ENCODE data around the gene NOC3L. TPM values are rescaled to one million over a fixed set of nuclear protein-coding genes. Genes with fewer than 3 reads are reported as not detected.

Gene NOC3L
- total and polyA plus RNA-seq, 12 donors = 3.7 to 9.3 (median 7.8) TPM

GRCh38 chr10:94324609-94325233 lies 38.0 kb downstream of the NOC3L start:
- H3K4me3 ChIP-seq = no peak overlapping the region
- intact Hi-C loops (cut with DNase I) = loop anchor here in 4 of 10 donors (5.0 to 10.0 kb wide), 4 partner anchors 247 to 510 kb away; no protein-coding TSS in a partner anchor
- WGBS, 2 donors = 94 to 95% methylated on average over 7 of the region's 7 CpGs
- H3K27ac ChIP-seq = no peak overlapping the region
- no peaks in the 10 kb centered on the region for H3K9me3 ChIP-seq
- TF ChIP-seq CTCF (IDR thresholded peaks at IDR 0.05) = no peak
- H3K4me1 ChIP-seq = no peaks in the 10 kb centered on the region
- no peak for DNase-seq
- H3K27me3 ChIP-seq = no peaks in the 10 kb centered on the region
- H3K36me3 ChIP-seq = peaks cover 0 to 90% (median 23%) of the 10 kb centered on the region in 9 donors
- ATAC-seq = no peak

GRCh38 chr10:94320285-94320914 lies 42.3 kb downstream of the NOC3L start:
- peaks cover 0 to 66% (median 23%) of the 10 kb centered on the region in 9 donors for H3K36me3 ChIP-seq
- peaks cover 0 to 17% (median 0%) of the 10 kb centered on the region in 9 donors for H3K4me1 ChIP-seq
- H3K9me3 ChIP-seq = no peaks in the 10 kb centered on the region
- TF ChIP-seq CTCF (IDR thresholded peaks at IDR 0.05) = peak; percentile 83 to 93 (median 86)
- intact Hi-C loops (cut with DNase I) = loop anchor here in 7 of 10 donors (1.0 to 10.0 kb wide), 7 partner anchors 243 to 506 kb away; no protein-coding TSS in a partner anchor
- ATAC-seq (peak in 3 of 8 donors; percentile 43 to 59 (median 47)), DNase-seq (peak; percentile 48 to 69)
- no peak overlapping the region for H3K4me3 ChIP-seq
- no peak overlapping the region for H3K27ac ChIP-seq
- no peaks in the 10 kb centered on the region for H3K27me3 ChIP-seq
- WGBS, 2 donors = 14 to 18% methylated on average over 2 of the region's 2 CpGs

- no peak overlapping the region for H3K4me3 ChIP-seq
- intact Hi-C loops (cut with DNase I) = loop anchor here in 6 of 10 donors (5.0 to 10.0 kb wide), 4 partner anchors 34 to 402 kb away; no protein-coding TSS in a partner anchor
- H3K27ac ChIP-seq = no peak overlapping the region
- DNase-seq (no peak), ATAC-seq (no peak)
- H3K27me3 ChIP-seq = no peaks in the 10 kb centered on the region
- H3K36me3 ChIP-seq = peaks cover 0 to 55% (median 6%) of the 10 kb centered on the region in 9 donors
- H3K4me1 ChIP-seq = peaks cover 0 to 24% (median 0%) of the 10 kb centered on the region in 9 donors
- no peaks in the 10 kb centered on the region for H3K9me3 ChIP-seq
- 39 to 72% methylated on average over 1 of the region's 1 CpG for WGBS, 2 donors
- TF ChIP-seq CTCF (IDR thresholded peaks at IDR 0.05) = no peak
Measured at GRCh38 chr10:94316560-94316959, 46.2 kb downstream of the NOC3L start.

GRCh38 chr10:94315975-94316464 lies 46.7 kb downstream of the NOC3L start:
- peaks cover 0 to 55% (median under 1%) of the 10 kb centered on the region in 9 donors for H3K36me3 ChIP-seq
- intact Hi-C loops (cut with DNase I) = loop anchor here in 6 of 10 donors (5.0 to 10.0 kb wide), 4 partner anchors 34 to 401 kb away; no protein-coding TSS in a partner anchor
- DNase-seq (no peak), ATAC-seq (peak in 7 of 8 donors; percentile 23 to 59 (median 39))
- H3K27me3 ChIP-seq = no peaks in the 10 kb centered on the region
- H3K27ac ChIP-seq = peak overlapping the region in 2 of 10 donors; percentile 17 to 35
- no peak overlapping the region for H3K4me3 ChIP-seq
- 64 to 78% methylated on average over 3 of the region's 3 CpGs for WGBS, 2 donors
- H3K9me3 ChIP-seq = no peaks in the 10 kb centered on the region
- TF ChIP-seq CTCF (IDR thresholded peaks at IDR 0.05) = no peak
- H3K4me1 ChIP-seq = peaks cover 0 to 24% (median 0%) of the 10 kb centered on the region in 9 donors

All from heart right ventricle (tissue), 16 donors.